ENCODE results near the gene INPP4A. TPM values are rescaled to one million over a fixed set of nuclear protein-coding genes. Genes with fewer than 3 reads are reported as not detected.

The INPP4A gene
- total and polyA plus RNA-seq, 9 of the 15 experiments (the other 6 are each of a cell fraction or from before 2014, with no cell fraction given), result 1.8 to 15.7 (median 8.3) TPM

- TF ChIP-seq TEAD4 (IDR thresholded peaks at IDR 0.05; ENCODE audit: low read length), result no peak
- TF ChIP-seq TEAD4 (CRISPR knock-in tag; IDR thresholded peaks at IDR 0.05; ENCODE audit: borderline replicate concordance), result no peak
- no peak for TF ChIP-seq ETS1 (conservative IDR thresholded peaks at IDR 0.05; ENCODE audit: control insufficient read depth, low read depth, low read length)
- no peak for TF ChIP-seq ZNF224 (CRISPR knock-in tag; IDR thresholded peaks at IDR 0.05)
- TF ChIP-seq NR3C1 (CRISPR knock-in tag; IDR thresholded peaks at IDR 0.05), result no peak
Measured at GRCh38 chr2:98588880-98589431, 144.3 kb downstream of the INPP4A start (continued).

- no peaks in the 10 kb centered on the region for H3K9me3 ChIP-seq (replicated peaks; ENCODE audit: control insufficient read depth, insufficient read depth, low read depth, low read length)
- no TSS peak for BruUV-seq (replicated peaks)
- no peak overlapping the region for H3K4me3 ChIP-seq
- no peaks in the 10 kb centered on the region for H3K27me3 ChIP-seq (ENCODE audit: control insufficient read depth in 2 of 2, insufficient read depth in 2 of 2, low read length in 2 of 2)
- ChIA-PET CTCF (ENCODE audit: low intra/inter-chr PET ratio) (no interaction called here), POLR2A (no interaction called here)
- no peak overlapping the region for H3K4me2 ChIP-seq (ENCODE audit: insufficient read depth, low read length)
- TF ChIP-seq FOXK2 (conservative IDR thresholded peaks at IDR 0.05 in 1 of 2, IDR thresholded peaks at IDR 0.05 in 1 of 2; ENCODE audit: low read depth in 2 of 2) (no peak), ATF4 (CRISPR knock-in tag; IDR thresholded peaks at IDR 0.05) (no peak), ELF2 (CRISPR knock-in tag; IDR thresholded peaks at IDR 0.05) (no peak), ZBTB33 (CRISPR knock-in tag; IDR thresholded peaks at IDR 0.05) (no peak), ZNF586 (CRISPR knock-in tag; conservative IDR thresholded peaks at IDR 0.05) (no peak)
- WGBS (ENCODE audit: insufficient coverage, low coverage, missing lambda C conversion rate), result 87% methylated on average over 4 of the region's 4 CpGs
- FAIRE-seq, result no peak
- H3K79me2 ChIP-seq (ENCODE audit: control insufficient read depth, insufficient read depth, low read length), result no peaks in the 10 kb centered on the region
- H3K4me1 ChIP-seq (replicated peaks in 1 of 2; ENCODE audit: control insufficient read depth in 2 of 2, insufficient read depth in 2 of 2, low read length in 2 of 2), result no peaks in the 10 kb centered on the region
- H4K20me1 ChIP-seq (replicated peaks; ENCODE audit: control insufficient read depth, insufficient read depth, low read length), result no peaks in the 10 kb centered on the region; the same call in 1 of the 2 replicates
- H3K9me1 ChIP-seq (ENCODE audit: control insufficient read depth, insufficient read depth, low read length), result no peaks in the 10 kb centered on the region
- DNase-seq (ENCODE audit: extremely low read depth in 1 of 4, low spot score in 3 of 4), result no peak
- no peak overlapping the region for H3K9ac ChIP-seq (ENCODE audit: insufficient read depth in 1 of 2, low read depth in 2 of 2, low read length in 2 of 2)
- in situ Hi-C loops (cut with MboI) (no loop called here), intact Hi-C loops (cut with micrococcal nuclease) (no loop called here)
- no peak overlapping the region for H2AFZ ChIP-seq (ENCODE audit: low read depth, low read length)
- H3K27ac ChIP-seq (ENCODE audit: extremely low read depth, low read depth, low read length), result no peak overlapping the region
- H3K36me3 ChIP-seq (ENCODE audit: control insufficient read depth, insufficient read depth, low read length), result no peaks in the 10 kb centered on the region; the same call in 2 of the 3 replicates
- no peak for ATAC-seq
Measured at GRCh38 chr2:98589489-98589888, 144.8 kb downstream of the INPP4A start.
